ENCODE measurements around the gene ETFB. TPM values are rescaled to one million over a fixed set of nuclear protein-coding genes. Genes with fewer than 3 reads are reported as not detected.

The ETFB gene
- total and polyA plus RNA-seq, 10 of the 15 experiments (the other 5 are each of a cell fraction or from before 2014, with no cell fraction given) = 15.1 to 166 (median 87.8) TPM

DNA sequence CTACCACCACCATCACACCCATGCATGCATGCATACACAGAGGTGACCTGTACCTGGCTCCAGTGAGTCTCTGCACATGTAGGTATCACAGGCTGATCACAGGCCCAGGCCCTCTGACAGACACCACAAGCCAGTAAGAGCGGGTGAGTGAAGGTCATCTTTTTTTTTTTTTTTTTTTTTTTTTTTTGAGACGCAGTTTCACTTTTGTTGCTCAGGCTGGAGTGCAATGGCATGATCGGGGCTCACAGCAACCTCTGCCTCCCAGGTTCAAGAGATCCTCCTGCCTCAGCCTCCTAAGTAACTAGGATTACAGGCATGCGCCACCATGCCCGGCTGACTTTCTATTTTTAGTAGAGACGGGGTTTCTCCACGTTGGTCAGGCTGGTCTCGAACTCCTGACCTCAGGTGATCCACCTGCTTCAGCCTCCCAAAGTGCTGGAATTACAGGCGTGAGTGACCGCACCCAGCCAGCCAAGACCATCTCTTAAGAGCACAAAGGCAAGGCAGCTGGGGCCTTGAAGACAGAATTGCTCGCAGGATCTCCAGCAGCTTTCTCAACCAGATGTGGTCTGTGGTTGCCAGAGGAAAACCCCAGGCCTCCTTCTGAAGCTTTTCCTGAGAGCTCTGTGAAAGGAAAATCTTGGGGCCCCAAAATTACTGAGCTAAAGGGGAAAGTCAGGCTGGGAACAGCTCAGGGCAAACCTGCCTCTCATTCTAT, 9.5 kb upstream of the ETFB start (continued):
- TF ChIP-seq, protein P1, sequence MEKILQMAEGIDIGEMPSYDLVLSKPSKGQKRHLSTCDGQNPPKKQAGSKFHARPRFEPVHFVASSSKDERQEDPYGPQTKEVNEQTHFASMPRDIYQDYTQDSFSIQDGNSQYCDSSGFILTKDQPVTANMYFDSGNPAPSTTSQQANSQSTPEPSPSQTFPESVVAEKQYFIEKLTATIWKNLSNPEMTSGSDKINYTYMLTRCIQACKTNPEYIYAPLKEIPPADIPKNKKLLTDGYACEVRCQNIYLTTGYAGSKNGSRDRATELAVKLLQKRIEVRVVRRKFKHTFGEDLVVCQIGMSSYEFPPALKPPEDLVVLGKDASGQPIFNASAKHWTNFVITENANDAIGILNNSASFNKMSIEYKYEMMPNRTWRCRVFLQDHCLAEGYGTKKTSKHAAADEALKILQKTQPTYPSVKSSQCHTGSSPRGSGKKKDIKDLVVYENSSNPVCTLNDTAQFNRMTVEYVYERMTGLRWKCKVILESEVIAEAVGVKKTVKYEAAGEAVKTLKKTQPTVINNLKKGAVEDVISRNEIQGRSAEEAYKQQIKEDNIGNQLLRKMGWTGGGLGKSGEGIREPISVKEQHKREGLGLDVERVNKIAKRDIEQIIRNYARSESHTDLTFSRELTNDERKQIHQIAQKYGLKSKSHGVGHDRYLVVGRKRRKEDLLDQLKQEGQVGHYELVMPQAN (conservative IDR thresholded peaks at IDR 0.05) = 0 out of 2 replicates have a peak, but pooled peaks have one; percentile 24
- TF ChIP-seq ZNF384 (IDR thresholded peaks at IDR 0.05; ENCODE audit: borderline replicate concordance, low read depth, low read length) (peak; percentile 83), ESRRA (IDR thresholded peaks at IDR 0.05; ENCODE audit: low read length) (no peak), POU2F2 (IDR thresholded peaks at IDR 0.05; ENCODE audit: borderline replicate concordance, low read depth, low read length) (no peak), POLR2A (IDR thresholded peaks at IDR 0.05; ENCODE audit: low read depth, low read length) (no peak), ZZZ3 (IDR thresholded peaks at IDR 0.05; ENCODE audit: control insufficient read depth, insufficient read length, low read depth) (no peak), RCOR1 (conservative IDR thresholded peaks at IDR 0.05; ENCODE audit: low read depth, low read length) (no peak), NFYA (IDR thresholded peaks at IDR 0.05; ENCODE audit: borderline replicate concordance, low read depth, low read length) (no peak), EED (IDR thresholded peaks at IDR 0.05; ENCODE audit: low read depth) (peak; percentile 96), MTA3 (IDR thresholded peaks at IDR 0.05; ENCODE audit: borderline replicate concordance, low read length) (no peak), CBX5 (IDR thresholded peaks at IDR 0.05; ENCODE audit: low read depth) (no peak), NR2C2 (IDR thresholded peaks at IDR 0.05; ENCODE audit: borderline replicate concordance, control insufficient read depth, insufficient read length, low read depth) (no peak), MXI1 (IDR thresholded peaks at IDR 0.05; ENCODE audit: low read depth, low read length) (no peak), BACH1 (IDR thresholded peaks at IDR 0.05; ENCODE audit: borderline replicate concordance) (no peak), FOXK2 (IDR thresholded peaks at IDR 0.05) (no peak), JUND (IDR thresholded peaks at IDR 0.05; ENCODE audit: low read depth, low read length) (no peak), MYC (IDR thresholded peaks at IDR 0.05; ENCODE audit: insufficient read depth, insufficient read length, insufficient replicate concordance, low read length, severe bottlenecking) (no peak), LARP7 (IDR thresholded peaks at IDR 0.05) (no peak), TCF12 (IDR thresholded peaks at IDR 0.05; ENCODE audit: low read depth, low read length) (peak; percentile 51; the same call in 1 of the 2 replicates), KAT2A (conservative IDR thresholded peaks at IDR 0.05; ENCODE audit: control insufficient read depth, low read depth, low read length) (no peak)
- TF ChIP-seq, protein P2, sequence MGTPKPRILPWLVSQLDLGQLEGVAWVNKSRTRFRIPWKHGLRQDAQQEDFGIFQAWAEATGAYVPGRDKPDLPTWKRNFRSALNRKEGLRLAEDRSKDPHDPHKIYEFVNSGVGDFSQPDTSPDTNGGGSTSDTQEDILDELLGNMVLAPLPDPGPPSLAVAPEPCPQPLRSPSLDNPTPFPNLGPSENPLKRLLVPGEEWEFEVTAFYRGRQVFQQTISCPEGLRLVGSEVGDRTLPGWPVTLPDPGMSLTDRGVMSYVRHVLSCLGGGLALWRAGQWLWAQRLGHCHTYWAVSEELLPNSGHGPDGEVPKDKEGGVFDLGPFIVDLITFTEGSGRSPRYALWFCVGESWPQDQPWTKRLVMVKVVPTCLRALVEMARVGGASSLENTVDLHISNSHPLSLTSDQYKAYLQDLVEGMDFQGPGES (IDR thresholded peaks at IDR 0.05) = no peak
- TF ChIP-seq, protein P3, sequence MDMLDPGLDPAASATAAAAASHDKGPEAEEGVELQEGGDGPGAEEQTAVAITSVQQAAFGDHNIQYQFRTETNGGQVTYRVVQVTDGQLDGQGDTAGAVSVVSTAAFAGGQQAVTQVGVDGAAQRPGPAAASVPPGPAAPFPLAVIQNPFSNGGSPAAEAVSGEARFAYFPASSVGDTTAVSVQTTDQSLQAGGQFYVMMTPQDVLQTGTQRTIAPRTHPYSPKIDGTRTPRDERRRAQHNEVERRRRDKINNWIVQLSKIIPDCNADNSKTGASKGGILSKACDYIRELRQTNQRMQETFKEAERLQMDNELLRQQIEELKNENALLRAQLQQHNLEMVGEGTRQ (IDR thresholded peaks at IDR 0.05; ENCODE audit: borderline replicate concordance, low read depth, low read length) = no peak
- TF ChIP-seq, protein P4, sequence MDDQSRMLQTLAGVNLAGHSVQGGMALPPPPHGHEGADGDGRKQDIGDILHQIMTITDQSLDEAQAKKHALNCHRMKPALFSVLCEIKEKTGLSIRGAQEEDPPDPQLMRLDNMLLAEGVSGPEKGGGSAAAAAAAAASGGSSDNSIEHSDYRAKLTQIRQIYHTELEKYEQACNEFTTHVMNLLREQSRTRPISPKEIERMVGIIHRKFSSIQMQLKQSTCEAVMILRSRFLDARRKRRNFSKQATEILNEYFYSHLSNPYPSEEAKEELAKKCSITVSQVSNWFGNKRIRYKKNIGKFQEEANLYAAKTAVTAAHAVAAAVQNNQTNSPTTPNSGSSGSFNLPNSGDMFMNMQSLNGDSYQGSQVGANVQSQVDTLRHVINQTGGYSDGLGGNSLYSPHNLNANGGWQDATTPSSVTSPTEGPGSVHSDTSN (IDR thresholded peaks at IDR 0.05; ENCODE audit: insufficient replicate concordance, low read depth, low read length) = no peak
- TF ChIP-seq, protein P5, sequence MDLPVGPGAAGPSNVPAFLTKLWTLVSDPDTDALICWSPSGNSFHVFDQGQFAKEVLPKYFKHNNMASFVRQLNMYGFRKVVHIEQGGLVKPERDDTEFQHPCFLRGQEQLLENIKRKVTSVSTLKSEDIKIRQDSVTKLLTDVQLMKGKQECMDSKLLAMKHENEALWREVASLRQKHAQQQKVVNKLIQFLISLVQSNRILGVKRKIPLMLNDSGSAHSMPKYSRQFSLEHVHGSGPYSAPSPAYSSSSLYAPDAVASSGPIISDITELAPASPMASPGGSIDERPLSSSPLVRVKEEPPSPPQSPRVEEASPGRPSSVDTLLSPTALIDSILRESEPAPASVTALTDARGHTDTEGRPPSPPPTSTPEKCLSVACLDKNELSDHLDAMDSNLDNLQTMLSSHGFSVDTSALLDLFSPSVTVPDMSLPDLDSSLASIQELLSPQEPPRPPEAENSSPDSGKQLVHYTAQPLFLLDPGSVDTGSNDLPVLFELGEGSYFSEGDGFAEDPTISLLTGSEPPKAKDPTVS (IDR thresholded peaks at IDR 0.05; ENCODE audit: low read depth, low read length) = no peak
